SH-SY5Y (cell line): ENCODE results near the gene LARGE1.

ENCODE experiments used
- GATA2 ChIP-seq: IDR thresholded peaks from 2 replicates; pipeline ENCODE4 v1.6.1; 2011; ENCODE audit warnings: mild to moderate bottlenecking, low read depth, low read length
- GATA3 ChIP-seq: IDR thresholded peaks from 2 replicates; pipeline ENCODE4 v1.6.1; 2011; ENCODE audit warnings: low read depth, mild to moderate bottlenecking, low read length, moderate library complexity

DNA sequence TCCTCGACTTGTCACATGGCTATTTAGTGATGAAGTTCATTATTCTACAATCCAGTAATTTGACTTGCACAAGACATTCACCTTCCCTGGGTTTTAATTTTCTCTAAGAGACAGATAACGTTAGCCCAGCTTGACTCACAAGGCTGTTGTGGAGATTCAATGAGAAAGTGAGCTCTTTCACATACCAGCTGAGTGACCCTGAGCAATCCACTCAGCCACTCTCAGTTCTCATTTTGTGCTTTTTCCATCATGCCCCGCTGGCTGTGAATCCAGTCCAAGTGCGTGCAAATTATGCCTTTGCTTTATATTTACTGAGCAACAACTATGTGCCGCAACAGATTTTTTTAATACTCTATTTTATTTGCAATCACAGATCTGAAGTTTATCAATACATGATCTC lies 176.5 kb downstream of the LARGE1 start:
- no peak for TF ChIP-seq GATA2
- TF ChIP-seq GATA3: no peak
